GM12891 (cell line): ENCODE measurements around the gene PRSS23. TPM values are rescaled to one million over a fixed set of nuclear protein-coding genes. Genes with fewer than 3 reads are reported as not detected.
"Not testable (repeated sequence)": the region's sequence is repeated elsewhere in the genome, so short reads cannot be mapped to it uniquely, and the experiment has no call there.

ENCODE experiments used
- DNase-seq: peaks from one replicate; pipeline ENCODE4 v3.0.0; 2011; ENCODE audit warnings: low spot score; ENCODE audit not compliant: insufficient read length
- FAIRE-seq: peaks from 2 replicates; lab custom pipeline; 2011; peaks lifted over from hg19 to GRCh38; lab: Jason Lieb, UNC
- PAX5 ChIP-seq: IDR thresholded peaks from 2 replicates; pipeline ENCODE4 v1.6.1; 2011; ENCODE audit warnings: low read length, moderate library complexity, mild to moderate bottlenecking; ENCODE audit not compliant: insufficient read depth, severe bottlenecking
- POLR2A ChIP-seq: IDR thresholded peaks from 2 replicates; pipeline ENCODE4 v1.6.1; 2011; ENCODE audit warnings: low read depth, low read length, control low read depth
- POLR2AphosphoS5 ChIP-seq: IDR thresholded peaks from 2 replicates; pipeline ENCODE4 v1.6.1; 2011; ENCODE audit warnings: low read depth, low read length, control low read depth
- POU2F2 ChIP-seq: IDR thresholded peaks from 2 replicates; pipeline ENCODE4 v1.6.1; 2011; ENCODE audit warnings: low read depth, mild to moderate bottlenecking, control low read depth, low read length, moderate library complexity
- SPI1 ChIP-seq: IDR thresholded peaks from 2 replicates; pipeline ENCODE4 v1.6.1; 2011; ENCODE audit warnings: low read depth, low read length, control low read depth
- TAF1 ChIP-seq: IDR thresholded peaks from 2 replicates; pipeline ENCODE4 v1.6.1; 2011; ENCODE audit warnings: low read depth, low read length, control low read depth
- polyA plus RNA-seq: library from polyadenylated mRNA; unstranded; fragments of >200 nt; gene quantifications from one replicate; pipeline ENCODE4 v1.2.1, GENCODE V29; 2012; ENCODE audit warnings: low read depth, missing spikeins, inconsistent platforms; ENCODE audit not compliant: missing spikeins

PRSS23 gene, protein sequence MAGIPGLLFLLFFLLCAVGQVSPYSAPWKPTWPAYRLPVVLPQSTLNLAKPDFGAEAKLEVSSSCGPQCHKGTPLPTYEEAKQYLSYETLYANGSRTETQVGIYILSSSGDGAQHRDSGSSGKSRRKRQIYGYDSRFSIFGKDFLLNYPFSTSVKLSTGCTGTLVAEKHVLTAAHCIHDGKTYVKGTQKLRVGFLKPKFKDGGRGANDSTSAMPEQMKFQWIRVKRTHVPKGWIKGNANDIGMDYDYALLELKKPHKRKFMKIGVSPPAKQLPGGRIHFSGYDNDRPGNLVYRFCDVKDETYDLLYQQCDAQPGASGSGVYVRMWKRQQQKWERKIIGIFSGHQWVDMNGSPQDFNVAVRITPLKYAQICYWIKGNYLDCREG
- not detected for polyA plus RNA-seq

DNA sequence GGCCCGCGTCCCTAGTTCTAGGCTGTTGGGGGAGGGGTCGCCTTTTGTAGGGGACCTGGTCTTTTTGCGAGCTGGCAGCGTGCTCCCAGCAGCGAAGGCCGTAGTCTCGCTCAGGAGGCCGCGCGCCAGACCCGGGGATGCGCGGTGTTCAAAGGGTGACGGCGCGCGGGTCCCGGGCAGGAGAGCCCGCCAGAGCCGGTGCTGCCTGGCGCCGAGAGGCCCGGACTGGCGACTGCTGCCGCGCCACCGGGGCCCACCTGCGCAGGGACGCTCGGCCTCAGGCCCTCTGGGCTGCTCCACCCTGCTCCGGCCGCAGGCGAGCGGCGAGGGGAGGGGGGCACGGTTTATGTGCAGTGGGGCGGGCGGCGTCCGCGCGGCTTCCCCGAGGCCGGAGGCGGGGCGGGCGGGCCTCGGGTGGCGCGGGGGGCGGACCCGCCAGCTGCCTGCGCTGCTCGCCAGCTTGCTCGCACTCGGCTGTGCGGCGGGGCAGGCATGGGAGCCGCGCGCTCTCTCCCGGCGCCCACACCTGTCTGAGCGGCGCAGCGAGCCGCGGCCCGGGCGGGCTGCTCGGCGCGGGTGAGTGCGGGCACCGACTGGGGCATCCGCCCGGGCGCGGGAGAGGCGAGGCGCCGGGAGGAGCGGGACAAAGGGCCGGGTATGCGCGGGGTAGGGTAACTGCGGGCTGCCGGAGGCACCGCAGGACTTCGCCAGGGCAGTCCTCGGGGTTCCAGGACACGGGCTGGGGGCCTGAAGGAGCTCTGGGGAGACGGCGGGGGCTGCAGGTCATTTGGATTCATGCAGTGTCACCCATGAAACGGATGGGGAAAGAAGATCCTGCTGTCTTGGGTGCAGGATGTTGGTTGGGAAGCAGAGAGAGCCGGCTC lies at the start of gene PRSS23:
TSS of gene PRSS23 (plus strand) at position 467 of the 884 bp plus-strand sequence. CDS start 7,102 bp downstream, outside the sequence.
- peak; percentile 41 for DNase-seq
- no peak for FAIRE-seq
- TF ChIP-seq POU2F2, result no peak
- no peak for TF ChIP-seq POLR2A
- TF ChIP-seq POLR2AphosphoS5, result no peak
- TF ChIP-seq TAF1, result no peak
- no peak for TF ChIP-seq SPI1
- no peak for TF ChIP-seq PAX5

DNA sequence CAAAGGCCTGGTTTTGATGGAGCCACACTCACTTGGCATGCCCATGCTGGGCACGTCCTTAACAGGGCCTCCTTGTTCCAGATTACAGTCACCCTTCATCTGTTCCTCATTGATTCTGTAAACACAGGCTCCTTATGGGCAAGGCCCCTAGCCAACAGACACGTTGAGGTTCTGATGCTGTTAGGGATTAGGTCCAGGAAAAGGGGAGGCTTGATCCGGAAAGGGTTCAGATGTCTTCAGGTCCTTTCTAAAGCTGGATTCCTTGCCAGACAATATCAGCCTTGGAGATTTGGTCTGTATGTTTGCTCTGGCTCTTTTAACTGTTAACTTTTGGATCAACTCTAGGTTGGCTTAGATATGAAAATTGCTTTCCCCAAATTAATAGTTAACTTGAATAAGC lies 46.9 kb upstream of the PRSS23 start:
- TF ChIP-seq POLR2A (no peak), TAF1 (no peak), SPI1 (no peak), PAX5 (no peak)
- DNase-seq, result no peak
- FAIRE-seq, result no peak

DNA sequence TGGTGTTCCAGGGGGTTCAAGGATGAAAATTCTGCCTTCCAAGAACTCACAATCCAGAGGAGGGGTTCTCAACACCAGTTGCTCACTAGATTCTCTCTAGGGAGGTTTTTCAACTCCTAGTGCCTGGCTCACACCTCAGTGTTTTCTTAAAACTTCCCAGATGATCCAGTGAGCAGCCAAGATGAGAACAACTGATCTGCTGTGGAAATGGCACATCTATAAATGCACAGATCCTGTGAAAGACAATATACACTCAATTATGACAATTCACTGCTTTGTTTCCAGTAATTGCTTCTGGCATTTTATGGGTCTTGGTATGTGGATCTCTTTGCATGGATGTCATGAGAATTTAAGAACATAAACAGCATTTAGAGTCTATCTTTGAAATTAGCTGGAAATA lies 45.2 kb upstream of the PRSS23 start:
- no peak for TF ChIP-seq SPI1
- no peak for DNase-seq
- no peak for FAIRE-seq

DNA sequence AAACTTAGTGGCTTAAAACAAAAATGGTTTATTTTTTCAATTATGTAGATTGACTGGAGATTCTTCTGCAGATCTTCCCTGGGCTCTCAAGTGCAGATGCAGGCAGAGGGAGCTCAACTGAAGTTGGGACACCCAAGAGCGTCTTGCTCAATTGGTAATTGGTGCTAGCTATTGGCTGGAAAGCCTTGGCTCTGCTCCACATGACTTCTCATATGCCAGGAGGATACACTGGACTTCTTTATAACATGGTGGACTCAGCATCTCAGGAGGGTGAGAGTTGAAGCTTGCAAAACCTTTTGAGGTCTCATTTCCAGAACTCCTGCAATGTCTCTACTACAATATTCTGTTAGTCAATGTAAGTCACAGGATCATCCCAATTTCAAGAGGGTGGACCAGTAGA lies 42.2 kb upstream of the PRSS23 start:
- DNase-seq (no peak), FAIRE-seq (no peak)
- TF ChIP-seq PAX5, result no peak
- no peak for TF ChIP-seq SPI1
- no peak for TF ChIP-seq POU2F2
- no peak for TF ChIP-seq POLR2A
- TF ChIP-seq TAF1, result no peak
- no peak for TF ChIP-seq POLR2AphosphoS5

DNA sequence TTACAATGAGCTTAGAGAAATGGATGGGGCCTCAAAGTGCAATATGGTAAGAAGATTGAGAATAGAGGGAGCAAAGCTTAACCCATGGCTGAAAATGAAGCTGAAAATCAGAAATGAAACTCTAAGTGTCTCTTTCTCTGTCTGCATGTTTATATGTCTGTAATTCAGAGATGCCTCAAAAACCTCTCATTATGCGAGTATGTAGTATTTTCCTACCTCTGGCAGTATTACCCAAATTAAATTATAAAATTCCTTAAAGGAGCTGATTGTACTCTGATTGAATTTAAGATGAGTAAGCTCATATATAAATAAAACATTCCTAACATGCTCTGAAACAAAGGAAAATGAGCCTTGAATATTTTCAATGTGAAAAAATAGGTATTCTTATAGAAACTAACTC lies 39.8 kb upstream of the PRSS23 start:
- FAIRE-seq, result no peak

DNA sequence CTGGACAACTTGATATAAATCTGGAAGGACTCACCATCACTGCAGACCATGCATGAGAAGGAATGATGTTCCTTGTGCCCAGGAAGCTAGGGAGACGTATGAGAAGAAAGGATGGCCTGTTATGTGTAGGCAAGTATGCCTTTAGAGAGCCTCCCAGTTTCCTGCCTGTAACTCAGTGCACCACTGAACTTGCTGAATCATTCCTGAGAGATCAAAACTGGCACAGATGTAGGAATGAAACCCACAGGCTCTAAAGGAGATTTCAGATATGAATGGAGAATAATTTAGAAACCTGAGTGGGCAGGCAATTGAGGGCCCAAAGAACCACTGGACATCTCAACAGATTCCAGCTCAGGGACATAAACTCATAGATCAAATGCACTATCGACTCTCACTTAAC lies 38.4 kb upstream of the PRSS23 start:
- TF ChIP-seq POLR2A, result no peak
- DNase-seq, result no peak
- no peak for FAIRE-seq

More for the DNA sequence above, 39.8 kb upstream of the PRSS23 start:
- no peak for TF ChIP-seq POU2F2
- DNase-seq, result no peak

DNA sequence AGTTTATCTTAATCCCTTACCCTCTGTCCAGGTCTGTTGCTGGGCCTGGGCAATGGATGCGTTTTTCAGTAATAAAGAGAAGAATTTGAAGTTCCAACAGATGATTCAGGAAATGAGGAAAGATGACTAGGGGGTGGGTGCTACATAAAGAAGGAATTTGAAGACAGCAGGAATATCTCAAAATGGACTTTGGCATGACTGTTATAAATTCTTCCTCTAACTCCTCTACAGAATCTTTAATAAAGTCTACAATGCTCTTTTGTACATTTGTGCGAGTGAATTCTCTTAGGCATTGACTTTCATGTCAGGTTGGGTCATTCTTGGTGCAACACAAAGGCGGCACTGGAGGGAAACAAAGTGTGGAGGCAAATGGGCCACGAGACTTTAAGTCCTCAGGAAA lies 35.1 kb upstream of the PRSS23 start:
- DNase-seq (no peak), FAIRE-seq (no peak)
- TF ChIP-seq PAX5, result no peak
- TF ChIP-seq POLR2A, result no peak
- no peak for TF ChIP-seq POLR2AphosphoS5
- TF ChIP-seq SPI1, result no peak
- TF ChIP-seq TAF1, result no peak
- TF ChIP-seq POU2F2, result no peak

DNA sequence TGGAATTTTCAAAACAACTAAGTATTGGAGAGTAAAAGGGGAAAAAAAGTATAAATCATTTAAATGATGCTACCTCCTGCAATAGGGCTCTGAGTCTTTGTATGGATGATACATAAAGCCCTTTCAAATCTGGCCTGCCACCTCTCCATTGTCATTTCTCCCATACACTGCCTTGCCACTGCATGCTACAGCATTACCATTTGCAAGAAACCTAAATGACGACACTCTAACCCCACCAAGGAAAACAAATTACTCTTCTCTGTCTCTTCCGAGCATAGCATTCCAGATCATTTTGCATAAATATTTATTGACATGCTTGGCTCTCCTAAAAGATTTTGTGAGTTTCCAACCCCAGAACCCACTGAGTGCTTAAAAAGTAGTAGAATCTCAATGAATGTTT lies 34.5 kb upstream of the PRSS23 start:
- FAIRE-seq (no peak), DNase-seq (no peak)
- TF ChIP-seq POLR2A, result no peak
- no peak for TF ChIP-seq POLR2AphosphoS5
- TF ChIP-seq PAX5, result no peak
- no peak for TF ChIP-seq SPI1
- no peak for TF ChIP-seq POU2F2
- no peak for TF ChIP-seq TAF1

DNA sequence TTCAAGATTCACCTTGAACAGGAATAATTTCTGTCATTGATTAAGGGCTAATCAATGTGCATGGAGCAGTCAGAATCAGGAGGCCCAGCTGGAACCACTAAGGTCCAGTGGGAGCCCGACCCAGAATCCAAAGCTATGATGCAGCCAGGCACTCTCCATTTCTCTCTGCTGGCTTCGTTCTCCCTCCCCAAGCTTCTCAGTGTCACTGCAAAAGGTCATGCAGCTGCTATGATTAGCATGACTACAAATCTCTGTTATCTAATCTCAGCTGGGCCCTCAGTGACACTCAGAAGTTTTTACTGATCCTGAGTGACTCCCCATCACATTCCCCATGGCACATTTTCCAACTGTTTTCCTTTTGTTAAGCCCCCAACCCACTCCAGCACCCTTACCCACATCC lies 31.1 kb upstream of the PRSS23 start:
- no peak for DNase-seq
- TF ChIP-seq POLR2A (no peak), POLR2AphosphoS5 (no peak), SPI1 (no peak), TAF1 (no peak), PAX5 (no peak), POU2F2 (no peak)
- FAIRE-seq, result no peak

DNA sequence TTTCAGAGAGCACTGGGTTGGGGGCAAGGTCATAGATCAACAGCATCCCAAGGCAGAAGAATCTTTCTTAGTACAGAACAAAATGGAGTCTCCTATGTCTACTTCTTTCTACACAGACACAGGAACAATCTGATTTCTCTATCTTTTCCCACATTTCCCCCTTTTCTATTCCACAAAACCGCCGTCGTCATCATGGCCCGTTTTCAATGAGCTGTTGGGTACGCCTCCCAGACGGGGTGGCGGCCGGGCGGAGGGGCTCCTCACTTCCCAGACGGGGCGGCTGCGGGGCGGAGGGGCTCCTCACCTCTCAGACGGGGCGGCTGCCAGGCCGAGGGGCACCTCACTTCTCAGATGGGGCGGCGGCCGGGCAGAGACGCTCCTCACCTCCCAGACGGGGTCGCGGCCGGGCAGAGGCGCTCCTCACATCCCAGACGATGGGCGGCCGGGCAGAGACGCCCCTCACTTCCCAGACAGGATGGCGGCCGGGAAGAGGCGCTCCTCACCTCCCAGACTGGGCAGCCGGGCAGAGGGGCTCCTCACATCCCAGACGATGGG lies 29.8 kb upstream of the PRSS23 start:
- not testable (repeated sequence) for FAIRE-seq, DNase-seq

DNA sequence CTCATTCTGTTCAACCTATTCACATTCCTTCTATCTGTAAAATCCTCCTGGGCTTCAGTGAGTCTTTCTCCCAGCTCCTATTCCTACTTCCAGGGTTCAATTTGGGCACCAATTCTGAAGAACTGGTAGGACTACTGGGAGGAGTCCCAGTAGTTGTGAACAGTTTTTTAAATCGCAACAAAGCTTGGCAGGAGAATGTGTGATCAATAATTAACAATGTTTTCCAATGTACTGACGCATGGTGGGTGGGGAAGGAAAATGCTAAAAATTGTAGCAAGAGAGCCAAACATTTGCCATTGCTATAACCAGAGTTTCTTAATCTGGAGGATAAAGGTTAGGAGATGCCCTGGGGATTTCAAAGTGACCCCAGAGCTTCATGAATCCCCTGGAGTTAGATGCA lies 27.3 kb upstream of the PRSS23 start:
- FAIRE-seq, result no peak
- no peak for DNase-seq
- no peak for TF ChIP-seq SPI1
- TF ChIP-seq POLR2A, result no peak
- no peak for TF ChIP-seq TAF1
- TF ChIP-seq PAX5, result no peak
- no peak for TF ChIP-seq POU2F2
- no peak for TF ChIP-seq POLR2AphosphoS5
